Measurements from ENCODE around the gene RWDD2A. TPM values are rescaled to one million over a fixed set of nuclear protein-coding genes. Genes with fewer than 3 reads are reported as not detected.
A peak's percentile ranks its signal among the peaks of the same experiment; 100 is the strongest.

RWDD2A gene
- total and polyA plus RNA-seq, 9 of the 15 experiments (the other 6 are each of a cell fraction or from before 2014, with no cell fraction given), result 1.6 to 4.7 (median 2.1) TPM

DNA sequence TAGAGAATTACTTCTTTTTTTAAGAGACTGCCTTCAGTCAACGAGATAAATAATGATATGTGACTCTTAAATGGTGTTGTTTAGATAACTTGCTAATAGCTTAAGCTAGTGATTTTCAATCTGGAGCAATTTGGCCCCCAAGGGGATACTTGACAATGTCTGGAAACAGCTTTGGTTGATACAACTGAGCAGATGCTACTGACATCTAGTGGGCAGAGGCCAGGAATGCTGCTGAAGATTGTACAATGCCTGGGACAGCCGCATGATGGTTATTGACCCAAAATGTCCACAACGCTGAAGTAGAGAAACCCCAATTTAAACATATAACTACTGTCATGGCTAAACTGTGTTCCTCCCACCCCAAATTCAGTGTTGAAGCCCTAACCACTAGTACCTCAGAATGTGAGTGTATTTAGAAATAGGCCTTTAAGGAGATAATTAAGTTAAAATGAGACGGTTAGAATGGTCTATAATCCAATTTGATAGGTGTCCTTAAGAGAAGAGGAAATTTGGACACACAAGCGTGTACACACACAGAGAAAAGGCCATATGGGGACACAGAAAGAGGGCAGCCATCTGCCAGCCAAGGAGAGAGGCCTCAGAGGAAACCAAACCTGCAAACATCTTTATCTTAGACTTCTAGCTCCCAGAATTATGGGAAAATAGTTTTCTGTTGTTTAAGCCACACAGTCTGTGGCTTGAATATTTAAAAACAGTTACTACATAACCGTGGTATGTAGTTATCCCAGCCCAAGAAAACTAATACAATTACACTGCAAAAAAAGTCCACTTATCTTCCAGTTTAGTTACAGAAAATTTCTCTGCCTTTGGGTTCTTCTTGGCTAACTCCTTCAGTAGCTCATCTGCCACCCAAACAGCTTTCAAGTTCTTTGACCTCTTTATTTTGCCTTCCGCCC is 22.2 kb downstream of the RWDD2A start:
- ChIA-PET CTCF (ENCODE audit: low intra/inter-chr PET ratio) (interaction anchor here (0.5 to 2.0 kb wide), 3 partner anchors 147 to 968 kb away, joined by 3 to 37 read pairs (median 4); partner anchors contain the start of genes DOP1A and IBTK), POLR2A (interaction anchor here (0.6 kb wide), 1 partner anchor 50 kb away, joined by 3 read pairs; no protein-coding TSS in a partner anchor)
- Histone ChIP-seq H4K20me1 (replicated peaks; ENCODE audit: control insufficient read depth, insufficient read depth, low read length) (no peaks in the 10 kb centered on the region), H3K9me1 (ENCODE audit: control insufficient read depth, insufficient read depth, low read length) (no peaks in the 10 kb centered on the region), H3K4me3 (no peak overlapping the region), H3K9me3 (replicated peaks; ENCODE audit: control insufficient read depth, insufficient read depth, low read depth, low read length) (no peaks in the 10 kb centered on the region), H2AFZ (ENCODE audit: low read depth, low read length) (peak overlapping the region; percentile 71; the same call in 1 of the 2 replicates), H3K9ac (ENCODE audit: insufficient read depth in 1 of 2, low read depth in 2 of 2, low read length in 2 of 2) (no peak overlapping the region), H3K27ac (ENCODE audit: extremely low read depth, low read depth, low read length) (no peak overlapping the region), H3K4me1 (replicated peaks in 1 of 2; ENCODE audit: control insufficient read depth in 2 of 2, insufficient read depth in 2 of 2, low read length in 2 of 2) (no peaks in the 10 kb centered on the region), H3K36me3 (ENCODE audit: control insufficient read depth, insufficient read depth, low read length) (no peaks in the 10 kb centered on the region), H3K27me3 (ENCODE audit: control insufficient read depth in 2 of 2, insufficient read depth in 2 of 2, low read length in 2 of 2) (no peaks in the 10 kb centered on the region), H3K79me2 (ENCODE audit: control insufficient read depth, insufficient read depth, low read length) (no peaks in the 10 kb centered on the region), H3K4me2 (ENCODE audit: insufficient read depth, low read length) (no peak overlapping the region)
- ATAC-seq (peak; percentile 99), DNase-seq (ENCODE audit: extremely low read depth in 1 of 4, low spot score in 3 of 4) (peak; percentile 41 to 77 (median 44)), FAIRE-seq (peak; percentile 96)
- intact Hi-C loops (cut with micrococcal nuclease) (loop anchor here (1.0 to 10.0 kb wide), 2 partner anchors 148 to 941 kb away; partner anchors contain the start of gene DOP1A), in situ Hi-C loops (cut with MboI) (no loop called here)
- BruUV-seq (replicated peaks), result no TSS peak
- 30% methylated on average over 7 of the region's 7 CpGs for WGBS (ENCODE audit: insufficient coverage, low coverage, missing lambda C conversion rate)
- TF ChIP-seq ARID2 (IDR thresholded peaks at IDR 0.05) (no peak), KLF13 (tag; IDR thresholded peaks at IDR 0.05; ENCODE audit: borderline replicate concordance, low read depth) (no peak), CCAR2 (IDR thresholded peaks at IDR 0.05; ENCODE audit: low read depth, low read length) (no peak), POLR2G (IDR thresholded peaks at IDR 0.05; ENCODE audit: low read depth, low read length) (no peak), CC2D1A (IDR thresholded peaks at IDR 0.05) (peak; percentile 41; the same call in 1 of the 2 replicates), TEAD4 (IDR thresholded peaks at IDR 0.05; ENCODE audit: low read length) (peak; percentile 65), TEAD4 (CRISPR knock-in tag; IDR thresholded peaks at IDR 0.05; ENCODE audit: borderline replicate concordance) (no peak), MBD2 (IDR thresholded peaks at IDR 0.05; ENCODE audit: borderline replicate concordance, low read depth) (no peak), DMBX1 (CRISPR knock-in tag; IDR thresholded peaks at IDR 0.05; ENCODE audit: borderline replicate concordance) (no peak), ZNF282 (CRISPR knock-in tag; IDR thresholded peaks at IDR 0.05) (no peak), MTA1 (IDR thresholded peaks at IDR 0.05; ENCODE audit: borderline replicate concordance) (no peak)
- TF ChIP-seq, protein P1, sequence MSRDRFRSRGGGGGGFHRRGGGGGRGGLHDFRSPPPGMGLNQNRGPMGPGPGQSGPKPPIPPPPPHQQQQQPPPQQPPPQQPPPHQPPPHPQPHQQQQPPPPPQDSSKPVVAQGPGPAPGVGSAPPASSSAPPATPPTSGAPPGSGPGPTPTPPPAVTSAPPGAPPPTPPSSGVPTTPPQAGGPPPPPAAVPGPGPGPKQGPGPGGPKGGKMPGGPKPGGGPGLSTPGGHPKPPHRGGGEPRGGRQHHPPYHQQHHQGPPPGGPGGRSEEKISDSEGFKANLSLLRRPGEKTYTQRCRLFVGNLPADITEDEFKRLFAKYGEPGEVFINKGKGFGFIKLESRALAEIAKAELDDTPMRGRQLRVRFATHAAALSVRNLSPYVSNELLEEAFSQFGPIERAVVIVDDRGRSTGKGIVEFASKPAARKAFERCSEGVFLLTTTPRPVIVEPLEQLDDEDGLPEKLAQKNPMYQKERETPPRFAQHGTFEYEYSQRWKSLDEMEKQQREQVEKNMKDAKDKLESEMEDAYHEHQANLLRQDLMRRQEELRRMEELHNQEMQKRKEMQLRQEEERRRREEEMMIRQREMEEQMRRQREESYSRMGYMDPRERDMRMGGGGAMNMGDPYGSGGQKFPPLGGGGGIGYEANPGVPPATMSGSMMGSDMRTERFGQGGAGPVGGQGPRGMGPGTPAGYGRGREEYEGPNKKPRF (IDR thresholded peaks at IDR 0.05; ENCODE audit: low read depth, low read length), result no peak
- TF ChIP-seq, protein P2, sequence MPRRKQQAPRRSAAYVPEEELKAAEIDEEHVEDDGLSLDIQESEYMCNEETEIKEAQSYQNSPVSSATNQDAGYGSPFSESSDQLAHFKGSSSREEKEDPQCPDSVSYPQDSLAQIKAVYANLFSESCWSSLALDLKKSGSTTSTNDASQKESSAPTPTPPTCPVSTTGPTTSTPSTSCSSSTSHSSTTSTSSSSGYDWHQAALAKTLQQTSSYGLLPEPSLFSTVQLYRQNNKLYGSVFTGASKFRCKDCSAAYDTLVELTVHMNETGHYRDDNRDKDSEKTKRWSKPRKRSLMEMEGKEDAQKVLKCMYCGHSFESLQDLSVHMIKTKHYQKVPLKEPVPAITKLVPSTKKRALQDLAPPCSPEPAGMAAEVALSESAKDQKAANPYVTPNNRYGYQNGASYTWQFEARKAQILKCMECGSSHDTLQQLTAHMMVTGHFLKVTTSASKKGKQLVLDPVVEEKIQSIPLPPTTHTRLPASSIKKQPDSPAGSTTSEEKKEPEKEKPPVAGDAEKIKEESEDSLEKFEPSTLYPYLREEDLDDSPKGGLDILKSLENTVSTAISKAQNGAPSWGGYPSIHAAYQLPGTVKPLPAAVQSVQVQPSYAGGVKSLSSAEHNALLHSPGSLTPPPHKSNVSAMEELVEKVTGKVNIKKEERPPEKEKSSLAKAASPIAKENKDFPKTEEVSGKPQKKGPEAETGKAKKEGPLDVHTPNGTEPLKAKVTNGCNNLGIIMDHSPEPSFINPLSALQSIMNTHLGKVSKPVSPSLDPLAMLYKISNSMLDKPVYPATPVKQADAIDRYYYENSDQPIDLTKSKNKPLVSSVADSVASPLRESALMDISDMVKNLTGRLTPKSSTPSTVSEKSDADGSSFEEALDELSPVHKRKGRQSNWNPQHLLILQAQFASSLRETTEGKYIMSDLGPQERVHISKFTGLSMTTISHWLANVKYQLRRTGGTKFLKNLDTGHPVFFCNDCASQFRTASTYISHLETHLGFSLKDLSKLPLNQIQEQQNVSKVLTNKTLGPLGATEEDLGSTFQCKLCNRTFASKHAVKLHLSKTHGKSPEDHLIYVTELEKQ (CRISPR knock-in tag; IDR thresholded peaks at IDR 0.05), result no peak
- TF ChIP-seq, protein P3, sequence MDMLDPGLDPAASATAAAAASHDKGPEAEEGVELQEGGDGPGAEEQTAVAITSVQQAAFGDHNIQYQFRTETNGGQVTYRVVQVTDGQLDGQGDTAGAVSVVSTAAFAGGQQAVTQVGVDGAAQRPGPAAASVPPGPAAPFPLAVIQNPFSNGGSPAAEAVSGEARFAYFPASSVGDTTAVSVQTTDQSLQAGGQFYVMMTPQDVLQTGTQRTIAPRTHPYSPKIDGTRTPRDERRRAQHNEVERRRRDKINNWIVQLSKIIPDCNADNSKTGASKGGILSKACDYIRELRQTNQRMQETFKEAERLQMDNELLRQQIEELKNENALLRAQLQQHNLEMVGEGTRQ (CRISPR knock-in tag; IDR thresholded peaks at IDR 0.05), result no peak

All from K562 (cell line).